BLaER1 treated with 17β-estradiol and CSF1 and Interleukin-3, amounts not matched to agents 10 nM and 100 nM (cell line): ENCODE data around the gene SMCHD1.
"Not testable (repeated sequence)": the region's sequence is repeated elsewhere in the genome, so short reads cannot be mapped to it uniquely, and the experiment has no call there.

ENCODE experiments used
- H3K27ac ChIP-seq, 11 experiments: shearing (Covaris generic); formaldehyde crosslinking; 2 replicates each; pipeline ENCODE4 v1.8.1; 2022
- H3K27me3 ChIP-seq, 11 experiments: shearing (Covaris generic); formaldehyde crosslinking; 2 replicates each; pipeline ENCODE4 v1.8.1; 2022
- H3K36me3 ChIP-seq, 11 experiments: shearing (Covaris generic); formaldehyde crosslinking; 2 replicates each; pipeline ENCODE4 v1.8.1; 2022
- H3K4me1 ChIP-seq, 10 experiments: shearing (Covaris generic); formaldehyde crosslinking; 2 replicates each; pipeline ENCODE4 v1.8.1; 2022
- H3K4me2 ChIP-seq, 11 experiments: shearing (Covaris generic); formaldehyde crosslinking; 2 replicates each; pipeline ENCODE4 v1.8.1; 2022
- H3K4me3 ChIP-seq, 10 experiments: shearing (Covaris generic); formaldehyde crosslinking; 2 replicates each; pipeline ENCODE4 v1.8.1; 2022
- H3K9ac ChIP-seq, 11 experiments: shearing (Covaris generic); formaldehyde crosslinking; 2 replicates each; pipeline ENCODE4 v1.8.1; 2022
- H3K9me3 ChIP-seq, 11 experiments: shearing (Covaris generic); formaldehyde crosslinking; replicated peaks in 1 of 11; 2 replicates each; pipeline ENCODE4 v1.8.1; 2022
- H4K20me1 ChIP-seq, 11 experiments: shearing (Covaris generic); formaldehyde crosslinking; 2 replicates each; pipeline ENCODE4 v1.8.1; 2022
- Cebpa-rat ChIP-seq, 11 experiments: shearing (Covaris generic); IDR thresholded peaks; 2 replicates each; pipeline ENCODE4 v1.8.1; 2022

Gene SMCHD1

DNA sequence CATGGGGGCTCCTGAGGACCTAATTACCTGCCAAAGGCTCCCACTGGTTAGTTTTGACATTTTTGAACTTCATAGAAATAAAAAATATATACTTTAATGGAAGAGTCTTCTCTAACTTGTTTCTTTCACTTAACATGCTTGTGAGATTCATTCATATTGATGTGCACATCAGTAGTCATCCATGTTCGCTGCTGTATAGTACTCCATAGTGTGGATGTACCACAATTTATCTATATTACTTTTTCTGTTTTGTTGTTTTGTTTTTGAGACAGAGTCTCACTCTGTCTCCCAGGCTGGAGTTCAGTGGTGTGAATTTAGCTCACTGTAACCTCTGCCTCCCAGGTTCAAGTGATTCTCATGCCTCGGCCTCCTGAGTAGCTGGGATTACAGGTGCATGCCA lies 168.4 kb downstream of the SMCHD1 start:
- H3K27ac ChIP-seq, result no peak overlapping the region
- no peaks in the 10 kb centered on the region for H4K20me1 ChIP-seq
- TF ChIP-seq Cebpa-rat (IDR thresholded peaks at IDR 0.05), result no peak

GRCh38 chr18:2824865-2825264 lies 169.3 kb downstream of the SMCHD1 start:
- peaks cover 0 to 10% (median 0%) of the 10 kb centered on the region in 10 experiments; a peak in 2 of 20 replicates for H3K4me1 ChIP-seq
- H3K27ac ChIP-seq, result no peak overlapping the region
- TF ChIP-seq Cebpa-rat (IDR thresholded peaks at IDR 0.05), result no peak
- no peaks in the 10 kb centered on the region for H4K20me1 ChIP-seq
- H3K4me3 ChIP-seq, result no peak overlapping the region
- no peak overlapping the region for H3K9ac ChIP-seq
- H3K36me3 ChIP-seq, result no peaks in the 10 kb centered on the region
- no peaks in the 10 kb centered on the region for H3K27me3 ChIP-seq
- peaks cover 0 to 14% (median 8%) of the 10 kb centered on the region in 11 experiments; a peak in 10 of 22 replicates for H3K9me3 ChIP-seq
- H3K4me2 ChIP-seq, result no peak overlapping the region

More for the DNA sequence above, 168.4 kb downstream of the SMCHD1 start:
- Histone ChIP-seq H3K4me2 (no peak overlapping the region), H3K9ac (no peak overlapping the region), H3K4me1 (peaks cover 0 to 14% (median 0%) of the 10 kb centered on the region in 10 experiments; a peak in 3 of 20 replicates), H3K36me3 (no peaks in the 10 kb centered on the region), H3K27me3 (no peaks in the 10 kb centered on the region), H3K9me3 (peaks cover 0 to 14% (median 8%) of the 10 kb centered on the region in 11 experiments; a peak in 10 of 22 replicates), H3K4me3 (no peak overlapping the region)

DNA sequence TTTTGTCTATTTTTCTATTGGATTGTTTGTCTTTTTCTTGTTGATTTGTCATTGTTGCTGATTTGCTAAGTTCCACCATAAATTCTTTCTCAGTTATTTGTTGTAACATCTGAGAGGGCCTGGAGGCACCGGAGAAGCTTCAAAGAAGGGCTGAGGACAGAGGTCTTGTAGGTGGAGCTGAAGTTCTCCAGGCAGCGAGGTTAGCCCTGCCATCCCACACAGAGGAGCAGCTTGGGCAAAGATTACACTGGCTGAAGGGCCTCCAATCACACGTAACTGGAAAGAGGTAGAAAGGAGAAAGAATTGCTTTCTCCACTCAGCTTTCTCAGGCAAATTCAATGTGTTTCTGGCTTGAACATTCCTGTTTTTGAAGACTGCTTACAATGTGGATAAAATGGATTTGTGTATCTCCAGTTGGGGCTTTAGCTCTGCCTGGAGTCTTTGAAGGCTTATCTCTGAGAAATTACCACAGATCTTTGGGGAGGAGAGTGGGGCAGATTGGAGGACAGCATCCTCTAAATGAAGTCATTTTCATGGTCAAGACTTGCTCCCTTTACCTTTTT lies 170.2 kb downstream of the SMCHD1 start:
- Histone ChIP-seq H3K9me3 (peaks cover 0 to 14% (median 8%) of the 10 kb centered on the region in 11 experiments; a peak in 10 of 22 replicates), H3K4me3 (no peak overlapping the region)
- TF ChIP-seq Cebpa-rat (IDR thresholded peaks at IDR 0.05), result no peak

DNA sequence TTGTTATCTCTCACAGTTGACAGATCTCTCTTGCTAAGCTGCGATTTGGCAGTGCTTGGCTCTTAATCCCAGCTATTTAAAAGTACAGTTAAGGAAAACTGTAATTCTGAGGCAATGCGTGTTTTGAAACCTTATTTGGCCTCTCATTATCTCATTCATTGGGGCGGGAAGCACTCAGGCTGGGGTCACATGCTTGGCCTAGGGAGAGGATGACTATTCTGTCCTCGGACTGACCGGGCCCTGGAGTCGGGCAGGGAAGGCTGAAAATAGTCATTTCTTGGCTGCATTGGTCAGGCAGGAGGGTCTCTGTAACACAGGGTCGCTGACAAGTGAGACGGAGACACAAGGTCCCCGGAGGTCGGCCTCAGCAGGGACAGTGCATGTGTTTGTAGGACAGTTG lies 171.1 kb downstream of the SMCHD1 start:
- H4K20me1 ChIP-seq, result no peaks in the 10 kb centered on the region
- no peak overlapping the region for H3K9ac ChIP-seq
- H3K27me3 ChIP-seq, result no peaks in the 10 kb centered on the region
- no peaks in the 10 kb centered on the region for H3K36me3 ChIP-seq
- peaks cover 0 to 14% (median 8%) of the 10 kb centered on the region in 11 experiments; a peak in 10 of 22 replicates for H3K9me3 ChIP-seq
- no peak overlapping the region for H3K4me2 ChIP-seq
- H3K4me3 ChIP-seq, result no peak overlapping the region
- no peak for TF ChIP-seq Cebpa-rat (IDR thresholded peaks at IDR 0.05)
- H3K27ac ChIP-seq, result no peak overlapping the region
- H3K4me1 ChIP-seq, result peaks cover 0 to 10% (median 0%) of the 10 kb centered on the region in 10 experiments; a peak in 2 of 20 replicates

More for the DNA sequence above, 170.2 kb downstream of the SMCHD1 start:
- H3K4me1 ChIP-seq, result peaks cover 0 to 10% (median 0%) of the 10 kb centered on the region in 10 experiments; a peak in 2 of 20 replicates
- no peak overlapping the region for H3K27ac ChIP-seq
- no peak overlapping the region for H3K9ac ChIP-seq
- H3K27me3 ChIP-seq, result no peaks in the 10 kb centered on the region
- no peaks in the 10 kb centered on the region for H4K20me1 ChIP-seq
- H3K4me2 ChIP-seq, result no peak overlapping the region
- no peaks in the 10 kb centered on the region for H3K36me3 ChIP-seq

- Histone ChIP-seq H3K9ac (no peak overlapping the region), H3K36me3 (no peaks in the 10 kb centered on the region), H3K27ac (no peak overlapping the region), H3K4me3 (no peak overlapping the region), H4K20me1 (no peaks in the 10 kb centered on the region), H3K4me1 (peaks cover 0 to 10% (median 0%) of the 10 kb centered on the region in 10 experiments; a peak in 2 of 20 replicates), H3K27me3 (no peaks in the 10 kb centered on the region), H3K9me3 (peaks cover 0 to 14% (median 8%) of the 10 kb centered on the region in 11 experiments; a peak in 10 of 22 replicates), H3K4me2 (no peak overlapping the region)
- TF ChIP-seq Cebpa-rat (IDR thresholded peaks at IDR 0.05), result no peak
Measured at GRCh38 chr18:2827061-2827460, 171.5 kb downstream of the SMCHD1 start.

- H4K20me1 ChIP-seq, H3K4me2 ChIP-seq, H3K9ac ChIP-seq, H3K4me3 ChIP-seq, H3K4me1 ChIP-seq, H3K36me3 ChIP-seq, H3K27ac ChIP-seq, H3K27me3 ChIP-seq: not testable (repeated sequence)
- peaks cover 19 to 36% (median 26%) of the 10 kb centered on the region in 11 experiments for H3K9me3 ChIP-seq
Measured at GRCh38 chr18:2836118-2836517, 180.6 kb downstream of the SMCHD1 start.

GRCh38 chr18:2837290-2837689 lies 181.8 kb downstream of the SMCHD1 start:
- H3K4me1 ChIP-seq, H3K27me3 ChIP-seq, H3K27ac ChIP-seq, H3K4me2 ChIP-seq, H3K9ac ChIP-seq, H3K36me3 ChIP-seq, H3K4me3 ChIP-seq, H4K20me1 ChIP-seq: not testable (repeated sequence)
- H3K9me3 ChIP-seq, result peaks cover 19 to 36% (median 26%) of the 10 kb centered on the region in 11 experiments

DNA sequence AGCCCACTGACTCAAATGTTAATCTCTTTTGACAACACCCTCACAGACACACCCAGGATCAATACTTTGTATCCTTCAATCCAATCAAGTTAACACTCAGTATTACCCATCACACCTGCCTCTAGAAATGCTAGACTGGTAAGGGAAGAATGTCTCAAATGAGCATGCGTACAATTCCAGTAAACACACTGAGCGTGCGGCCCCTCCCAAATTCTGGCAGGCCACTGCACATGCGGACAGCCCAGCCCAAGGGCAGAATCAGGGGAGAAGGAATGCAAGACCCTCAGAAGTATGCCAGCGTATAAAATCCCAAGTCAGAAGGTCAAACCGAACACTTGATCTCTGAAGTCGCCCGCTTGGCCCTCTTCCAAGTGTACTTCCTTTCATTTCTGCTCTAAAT lies 183.7 kb downstream of the SMCHD1 start:
- Histone ChIP-seq H3K27ac (no peak overlapping the region), H3K9me3 (peaks cover 19 to 36% (median 26%) of the 10 kb centered on the region in 11 experiments), H3K9ac (no peak overlapping the region), H3K4me3 (no peak overlapping the region), H3K27me3 (peaks cover 0 to 4% (median 0%) of the 10 kb centered on the region in 11 experiments; a peak in 3 of 22 replicates), H3K4me1 (peaks cover 0 to 15% (median 10%) of the 10 kb centered on the region in 10 experiments; a peak in 9 of 20 replicates), H3K4me2 (no peak overlapping the region), H4K20me1 (no peaks in the 10 kb centered on the region), H3K36me3 (no peaks in the 10 kb centered on the region)
- TF ChIP-seq Cebpa-rat (IDR thresholded peaks at IDR 0.05), result no peak

DNA sequence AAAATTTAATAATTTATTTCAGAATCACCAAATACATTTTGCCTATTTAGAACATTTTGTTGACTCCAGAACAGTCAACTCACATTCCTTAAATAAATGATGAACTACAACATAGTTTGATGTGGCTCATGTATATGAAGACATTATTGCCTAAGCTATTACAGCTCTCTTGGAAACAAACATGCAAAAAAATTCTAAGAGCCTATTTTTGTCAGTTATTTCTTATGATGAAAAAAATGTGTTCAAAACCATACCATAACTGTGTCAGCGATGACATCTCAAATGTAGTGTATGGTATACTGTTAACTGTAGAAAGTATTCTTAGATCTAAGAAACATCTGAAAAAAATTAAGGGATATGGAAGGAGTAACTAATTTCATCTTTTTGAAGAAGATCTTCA lies 185.0 kb downstream of the SMCHD1 start:
- Histone ChIP-seq H3K9ac (no peak overlapping the region), H3K4me3 (no peak overlapping the region), H3K9me3 (peaks cover 19 to 36% (median 26%) of the 10 kb centered on the region in 11 experiments), H3K4me2 (no peak overlapping the region), H3K36me3 (no peaks in the 10 kb centered on the region), H4K20me1 (no peaks in the 10 kb centered on the region), H3K27me3 (peaks cover 0 to 17% (median 9%) of the 10 kb centered on the region in 11 experiments; a peak in 16 of 22 replicates), H3K27ac (no peak overlapping the region), H3K4me1 (peaks cover 0 to 28% (median 10%) of the 10 kb centered on the region in 10 experiments; a peak in 11 of 20 replicates)
- TF ChIP-seq Cebpa-rat (IDR thresholded peaks at IDR 0.05), result no peak
